H1 (cell line): ENCODE results near the gene IL27RA. TPM values are rescaled to one million over a fixed set of nuclear protein-coding genes. Genes with fewer than 3 reads are reported as not detected.

Experiments
- BCL11A ChIP-seq, 2 experiments: IDR thresholded peaks; one replicate each; pipeline ENCODE4 v1.6.1; 2011; ENCODE audit warnings: low read depth in 2 of 2, low read length in 2 of 2, mild to moderate bottlenecking in 2 of 2
- CBX8 ChIP-seq: fragments of 300-800, 300-1000 bp; sonication (generic); IDR thresholded peaks from 2 replicates; pipeline ENCODE4 v1.7.1; 2016; ENCODE audit warnings: low read depth, low read length, borderline replicate concordance
- RNF2 ChIP-seq: fragments of 200-900, 300-1000 bp; sonication (generic); IDR thresholded peaks from 2 replicates; pipeline ENCODE4 v1.7.1; 2016; ENCODE audit warnings: borderline replicate concordance, low read depth, mild to moderate bottlenecking, antibody characterized with exemption, low read length; ENCODE audit not compliant: poor library complexity, severe bottlenecking; ENCODE audit errors: missing control alignments
- SIN3A ChIP-seq, 2 experiments: IDR thresholded peaks in 1 of 2; conservative IDR thresholded peaks in 1 of 2; 2 replicates each; pipeline ENCODE4 v1.6.1; 2011 to 2012; ENCODE audit warnings: low read length in 2 of 2, improper control_type of control experiment in 1 of 2, low read depth in 1 of 2, mild to moderate bottlenecking in 1 of 2
- polyA plus RNA-seq, 7 experiments: library from polyadenylated mRNA; depleted of rRNA in 3 of 7; stranded (reverse) in 5 of 7; unstranded in 2 of 7; fragments of >200 nt in 5 of 7; fragments of 200-250 nt in 2 of 7; gene quantifications; 1 replicate in 5 of 7; 2 replicates in 1 of 7; 4 replicates in 1 of 7; pipeline versions ENCODE4 v1.2.1 to v1.2.3, GENCODE V29; 2011 to 2013; ENCODE audit warnings: missing spikeins in 2 of 7, mixed read lengths in 2 of 7
- total RNA-seq: library from RNA; stranded (reverse); fragmentation: NEBNext Ultra II Directional; extraction: Animal tissue kit (Norgen Biotek cat#: 25700); gene quantifications from 2 replicates; pipeline ENCODE4 v1.2.1, GENCODE V29; 2021
- TF ChIP-seq, protein P1 (sequence below), 3 experiments: IDR thresholded peaks; 1 replicate in 2 of 3; 2 replicates in 1 of 3; pipeline versions ENCODE4 v1.5.1 to v1.6.1; 2011; ENCODE audit warnings: low read length in 3 of 3, mild to moderate bottlenecking in 3 of 3, inconsistent platforms in 2 of 3, low read depth in 1 of 3, moderate library complexity in 1 of 3; ENCODE audit not compliant: insufficient read depth in 1 of 3; ENCODE audit errors: control extremely low read depth in 1 of 3

IL27RA gene
- total and polyA plus RNA-seq, 2 of the 8 experiments (the other 6 are each of a cell fraction or from before 2014, with no cell fraction given): 9.9 to 14.7 TPM

DNA sequence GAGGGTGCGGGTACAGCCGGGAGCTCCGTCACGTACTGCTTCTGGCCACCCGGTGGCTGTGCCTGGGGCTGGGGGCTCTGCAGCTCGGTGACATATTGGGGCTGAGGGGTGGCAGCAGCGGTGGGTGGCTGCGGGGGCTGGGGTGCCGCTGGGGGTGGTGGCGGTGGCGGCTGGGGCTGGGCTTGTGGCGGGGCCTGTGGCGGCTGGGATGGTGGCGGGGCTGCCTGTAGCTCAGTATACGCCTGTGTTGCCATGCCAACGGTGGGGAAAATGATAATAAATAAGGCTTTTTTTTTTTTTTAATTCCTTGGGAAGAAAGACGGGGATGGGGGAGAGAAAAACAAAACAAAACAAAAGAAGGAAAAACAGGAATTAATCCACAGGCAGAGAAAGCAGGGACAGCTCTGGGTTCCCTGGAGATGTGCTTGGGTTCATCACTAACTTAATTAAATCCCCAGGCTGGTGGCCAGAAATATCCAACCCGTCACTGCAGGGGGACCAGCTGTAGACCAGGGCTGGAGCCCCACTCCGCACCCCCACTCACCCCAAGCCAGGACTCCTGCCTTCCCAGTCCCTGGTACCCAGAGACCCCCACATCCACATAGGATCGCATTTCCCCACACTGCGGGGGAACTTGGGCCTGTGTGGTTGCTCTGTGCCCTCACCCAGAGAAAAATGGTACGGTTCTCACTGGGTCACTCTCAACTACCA, 37.8 kb upstream of the IL27RA start (continued):
- TF ChIP-seq, protein P1, sequence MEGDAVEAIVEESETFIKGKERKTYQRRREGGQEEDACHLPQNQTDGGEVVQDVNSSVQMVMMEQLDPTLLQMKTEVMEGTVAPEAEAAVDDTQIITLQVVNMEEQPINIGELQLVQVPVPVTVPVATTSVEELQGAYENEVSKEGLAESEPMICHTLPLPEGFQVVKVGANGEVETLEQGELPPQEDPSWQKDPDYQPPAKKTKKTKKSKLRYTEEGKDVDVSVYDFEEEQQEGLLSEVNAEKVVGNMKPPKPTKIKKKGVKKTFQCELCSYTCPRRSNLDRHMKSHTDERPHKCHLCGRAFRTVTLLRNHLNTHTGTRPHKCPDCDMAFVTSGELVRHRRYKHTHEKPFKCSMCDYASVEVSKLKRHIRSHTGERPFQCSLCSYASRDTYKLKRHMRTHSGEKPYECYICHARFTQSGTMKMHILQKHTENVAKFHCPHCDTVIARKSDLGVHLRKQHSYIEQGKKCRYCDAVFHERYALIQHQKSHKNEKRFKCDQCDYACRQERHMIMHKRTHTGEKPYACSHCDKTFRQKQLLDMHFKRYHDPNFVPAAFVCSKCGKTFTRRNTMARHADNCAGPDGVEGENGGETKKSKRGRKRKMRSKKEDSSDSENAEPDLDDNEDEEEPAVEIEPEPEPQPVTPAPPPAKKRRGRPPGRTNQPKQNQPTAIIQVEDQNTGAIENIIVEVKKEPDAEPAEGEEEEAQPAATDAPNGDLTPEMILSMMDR (IDR thresholded peaks at IDR 0.05; ENCODE audit: control extremely low read depth in 1 of 3, insufficient read depth in 1 of 3, low read depth in 1 of 3, low read length in 3 of 3): no peak
- TF ChIP-seq CBX8 (no peak), BCL11A (IDR thresholded peaks at IDR 0.05; ENCODE audit: low read depth in 2 of 2, low read length in 2 of 2) (no peak), RNF2 (no peak), SIN3A (conservative IDR thresholded peaks at IDR 0.05 in 1 of 2, IDR thresholded peaks at IDR 0.05 in 1 of 2; ENCODE audit: low read depth in 1 of 2, low read length in 2 of 2) (no peak)
